Measurements from ENCODE around the gene IFT81. TPM values are rescaled to one million over a fixed set of nuclear protein-coding genes. Genes with fewer than 3 reads are reported as not detected.

Gene IFT81
- total RNA-seq, 4 donors from 2014 or later = 3.6 to 12.6 (median 7.2) TPM

DNA sequence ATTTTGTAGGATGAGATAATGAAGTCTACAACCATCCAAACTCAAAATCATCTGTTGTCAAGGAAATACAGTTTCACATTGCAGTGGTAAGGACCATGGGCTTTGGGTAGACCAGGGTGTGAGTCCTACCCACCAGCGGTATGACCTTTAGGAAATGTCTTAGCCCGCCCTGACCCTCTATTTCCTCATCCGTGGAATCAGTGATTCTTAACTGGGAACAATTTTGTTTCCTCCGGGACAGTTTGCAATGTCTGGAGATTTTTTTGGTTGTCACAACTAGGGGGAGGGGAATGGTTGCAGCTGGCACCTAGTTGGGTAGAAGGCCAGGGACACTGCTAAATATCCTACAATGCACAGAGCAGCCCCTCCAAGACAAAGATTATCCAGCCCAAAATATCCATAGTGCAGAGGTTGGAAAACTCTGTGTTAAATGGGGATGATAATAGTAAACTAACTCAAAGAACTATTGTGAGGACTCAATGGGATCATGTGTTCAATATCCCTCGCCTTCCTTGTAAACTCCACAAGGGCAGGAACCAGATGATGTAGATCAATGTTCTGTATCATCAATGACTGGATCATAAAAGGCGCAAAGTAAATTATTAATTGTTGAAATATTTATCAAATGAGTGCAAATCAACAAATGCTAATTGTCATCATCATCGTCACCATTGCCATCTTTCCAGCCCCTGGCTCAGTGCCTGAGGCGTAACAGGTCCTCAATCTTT, 15.7 kb upstream of the IFT81 start:
- H3K4me1 ChIP-seq = peaks cover 8 to 42% (median 29%) of the 10 kb centered on the region in 3 donors
- no peaks in the 10 kb centered on the region for H3K9me3 ChIP-seq
- H3K27me3 ChIP-seq = no peaks in the 10 kb centered on the region
- no peaks in the 10 kb centered on the region for H3K36me3 ChIP-seq
- DNase-seq = no peak
- intact Hi-C loops (cut with DNase I) = no loop called here
- H3K27ac ChIP-seq = peak overlapping the region; percentile 41 to 93 (median 90)
- TF ChIP-seq POLR2A (IDR thresholded peaks at IDR 0.05) = no peak
- WGBS, 2 donors = 65 to 69% methylated on average over 8 of the region's 8 CpGs
- no peak overlapping the region for H3K4me3 ChIP-seq

DNA sequence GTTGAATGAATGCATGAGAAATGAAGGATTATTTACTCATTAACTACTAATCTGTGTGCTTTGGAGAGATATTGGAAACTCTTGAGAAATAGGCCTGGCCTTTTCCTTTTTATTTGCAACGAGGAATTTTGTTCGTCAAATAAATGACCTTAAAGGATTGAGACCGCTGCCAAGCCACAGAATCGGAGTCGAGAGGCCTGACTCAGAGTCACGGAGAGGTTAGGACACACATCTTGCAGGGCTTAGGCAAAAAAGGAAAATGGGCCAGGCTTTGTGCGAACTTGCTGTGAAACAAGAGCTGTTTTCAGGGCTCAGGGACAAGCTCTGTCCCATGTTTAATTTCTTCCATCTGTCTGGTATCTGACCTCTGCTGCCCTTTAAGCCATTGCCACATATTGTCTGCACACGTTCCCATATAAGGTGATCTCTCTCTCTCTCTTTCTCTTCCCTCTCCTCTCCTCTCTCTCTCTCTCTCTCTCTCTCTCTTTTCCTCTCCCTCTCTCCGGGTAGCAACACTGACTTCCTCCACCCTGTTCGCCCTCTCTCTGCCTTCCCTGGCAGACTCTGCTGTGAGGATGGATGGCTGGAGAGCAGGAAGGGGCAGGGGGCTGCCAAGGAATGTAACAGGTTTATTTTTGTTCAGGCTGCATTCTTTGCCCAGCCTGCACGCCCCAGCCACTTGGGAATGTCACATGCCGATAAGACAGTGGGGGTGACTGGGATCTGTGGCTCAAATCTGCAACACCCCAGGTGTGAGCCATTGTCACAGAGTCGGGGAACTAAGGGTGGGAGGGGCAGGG, 14.9 kb upstream of the IFT81 start:
- Histone ChIP-seq H3K4me3 (peak overlapping the region in 1 of 4 donors; percentile 30), H3K36me3 (no peaks in the 10 kb centered on the region), H3K27me3 (no peaks in the 10 kb centered on the region), H3K27ac (peak overlapping the region; percentile 73 to 93 (median 90)), H3K4me1 (peaks cover 8 to 42% (median 29%) of the 10 kb centered on the region in 3 donors), H3K9me3 (no peaks in the 10 kb centered on the region)
- DNase-seq = no peak
- intact Hi-C loops (cut with DNase I) = no loop called here
- 21 to 24% methylated on average over 12 to 13 of the region's 13 CpGs for WGBS, 2 donors
- TF ChIP-seq, protein P1, sequence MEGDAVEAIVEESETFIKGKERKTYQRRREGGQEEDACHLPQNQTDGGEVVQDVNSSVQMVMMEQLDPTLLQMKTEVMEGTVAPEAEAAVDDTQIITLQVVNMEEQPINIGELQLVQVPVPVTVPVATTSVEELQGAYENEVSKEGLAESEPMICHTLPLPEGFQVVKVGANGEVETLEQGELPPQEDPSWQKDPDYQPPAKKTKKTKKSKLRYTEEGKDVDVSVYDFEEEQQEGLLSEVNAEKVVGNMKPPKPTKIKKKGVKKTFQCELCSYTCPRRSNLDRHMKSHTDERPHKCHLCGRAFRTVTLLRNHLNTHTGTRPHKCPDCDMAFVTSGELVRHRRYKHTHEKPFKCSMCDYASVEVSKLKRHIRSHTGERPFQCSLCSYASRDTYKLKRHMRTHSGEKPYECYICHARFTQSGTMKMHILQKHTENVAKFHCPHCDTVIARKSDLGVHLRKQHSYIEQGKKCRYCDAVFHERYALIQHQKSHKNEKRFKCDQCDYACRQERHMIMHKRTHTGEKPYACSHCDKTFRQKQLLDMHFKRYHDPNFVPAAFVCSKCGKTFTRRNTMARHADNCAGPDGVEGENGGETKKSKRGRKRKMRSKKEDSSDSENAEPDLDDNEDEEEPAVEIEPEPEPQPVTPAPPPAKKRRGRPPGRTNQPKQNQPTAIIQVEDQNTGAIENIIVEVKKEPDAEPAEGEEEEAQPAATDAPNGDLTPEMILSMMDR (IDR thresholded peaks at IDR 0.05) = peak in 2 of 6 experiments; percentile 20 to 54
- peak in 1 of 4 donors; percentile 19 for TF ChIP-seq POLR2A (IDR thresholded peaks at IDR 0.05)

DNA sequence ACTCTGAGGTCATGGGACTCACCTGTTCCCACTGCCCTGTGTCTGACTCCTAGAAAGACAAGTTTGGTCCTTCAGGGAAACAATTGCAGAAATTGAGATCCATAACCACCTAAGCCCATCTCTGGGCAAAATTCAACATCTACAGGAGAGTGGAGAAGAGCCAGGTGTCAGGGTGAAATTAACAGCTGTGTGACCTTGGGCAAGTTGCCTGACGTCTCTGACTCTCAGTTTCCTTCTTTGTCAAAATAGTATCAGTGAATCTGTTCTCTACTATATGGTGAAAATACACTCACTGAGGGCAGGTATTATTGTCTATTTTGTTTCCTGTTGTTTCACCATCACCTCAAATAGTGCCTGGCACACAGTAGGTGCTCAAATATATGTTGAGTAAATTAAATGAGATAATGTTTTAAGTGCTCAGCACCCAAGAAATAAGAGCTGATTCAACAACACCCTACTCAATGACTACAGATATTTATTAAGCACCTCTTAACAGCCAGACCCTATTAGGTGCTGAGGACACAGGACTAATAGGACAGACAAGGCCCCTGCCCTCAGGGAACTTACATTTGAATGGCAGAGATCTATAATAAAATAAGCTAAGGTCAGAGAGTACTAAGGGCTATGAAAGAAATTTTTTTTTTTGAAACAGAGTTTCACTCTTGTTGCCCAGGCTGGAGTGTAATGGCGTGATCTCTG, 14.2 kb upstream of the IFT81 start:
- peak overlapping the region; percentile 73 to 93 (median 90) for H3K27ac ChIP-seq
- H3K36me3 ChIP-seq = no peaks in the 10 kb centered on the region
- no peaks in the 10 kb centered on the region for H3K9me3 ChIP-seq
- no peaks in the 10 kb centered on the region for H3K27me3 ChIP-seq
- intact Hi-C loops (cut with DNase I) = loop anchor here (10.0 kb wide), 1 partner anchor 115 kb away; no protein-coding TSS in a partner anchor
- peak overlapping the region in 1 of 4 donors; percentile 30 for H3K4me3 ChIP-seq
- TF ChIP-seq POLR2A (IDR thresholded peaks at IDR 0.05) = no peak
- TF ChIP-seq, protein P1 (IDR thresholded peaks at IDR 0.05) = no peak
- no peak for DNase-seq
- WGBS, 2 donors = 40 to 86% methylated on average over 2 of the region's 2 CpGs
- peaks cover 8 to 36% (median 26%) of the 10 kb centered on the region in 3 donors for H3K4me1 ChIP-seq

DNA sequence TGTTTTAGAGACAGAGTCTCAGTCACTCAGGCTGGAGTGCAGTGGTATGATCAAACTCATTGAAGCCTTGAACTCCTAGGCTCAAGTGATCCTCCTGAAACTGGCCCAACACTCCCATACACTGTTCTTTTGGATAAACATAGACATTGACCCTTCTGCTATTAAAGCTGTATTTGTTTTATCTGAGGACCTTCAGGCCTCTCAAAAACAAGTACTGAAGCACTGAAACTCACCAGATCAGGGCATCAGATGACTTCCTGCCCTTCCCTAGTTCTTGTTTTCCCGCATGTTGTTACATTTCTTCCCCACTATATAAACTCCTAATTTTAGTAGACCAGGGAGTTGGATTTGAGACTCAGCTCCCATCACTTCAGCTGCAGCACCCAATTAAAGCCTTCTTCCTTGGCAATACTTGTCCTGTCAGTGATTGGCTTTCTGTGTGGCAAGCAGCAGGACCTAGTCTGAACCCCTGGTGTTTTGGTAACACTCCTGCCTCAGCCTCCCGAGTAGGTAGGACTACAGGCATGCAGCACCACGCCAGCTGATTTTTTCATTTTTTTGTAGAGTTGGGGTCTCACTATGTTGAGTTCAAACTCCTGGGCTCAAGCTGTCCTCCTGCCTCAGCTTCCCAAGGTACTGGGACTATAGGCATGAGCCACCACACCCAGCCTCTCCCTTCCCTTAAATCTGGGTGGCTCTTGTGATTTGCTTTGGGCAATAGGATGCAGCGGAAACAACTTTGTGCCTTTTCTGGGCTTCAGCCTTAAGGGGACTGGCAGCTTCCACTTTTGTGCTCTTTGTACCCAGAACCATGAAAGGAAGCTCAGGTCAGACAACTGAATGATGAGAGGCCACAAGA, 12.5 kb upstream of the IFT81 start:
- TF ChIP-seq, protein P1 (IDR thresholded peaks at IDR 0.05) = no peak
- TF ChIP-seq POLR2A (IDR thresholded peaks at IDR 0.05) = no peak
- Histone ChIP-seq H3K4me3 (no peak overlapping the region), H3K36me3 (no peaks in the 10 kb centered on the region), H3K4me1 (peaks cover 8 to 32% (median 22%) of the 10 kb centered on the region in 3 donors), H3K9me3 (no peaks in the 10 kb centered on the region), H3K27me3 (no peaks in the 10 kb centered on the region), H3K27ac (peak overlapping the region in 3 of 4 donors; percentile 60 to 90 (median 89))
- WGBS, 2 donors = 83 to 87% methylated on average over 3 to 4 of the region's 4 CpGs
- no peak for DNase-seq
- intact Hi-C loops (cut with DNase I) = loop anchor here (10.0 kb wide), 1 partner anchor 113 kb away; no protein-coding TSS in a partner anchor

DNA sequence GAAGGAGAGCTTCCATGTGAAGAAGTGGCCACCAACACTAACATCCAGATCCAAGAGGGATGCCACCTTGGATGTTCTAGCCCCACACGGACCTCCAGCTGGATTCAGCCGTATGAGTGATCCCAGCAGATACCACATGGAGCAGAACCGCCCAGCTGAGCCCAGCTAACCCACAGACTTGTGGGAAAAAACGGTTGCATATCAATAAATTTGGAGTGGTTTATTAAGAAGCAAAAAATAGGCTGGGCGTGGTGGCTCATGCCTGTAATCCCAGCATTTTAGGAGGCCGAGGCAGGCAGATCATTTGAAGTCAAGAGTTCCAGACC, 11.9 kb upstream of the IFT81 start:
- no peaks in the 10 kb centered on the region for H3K27me3 ChIP-seq
- intact Hi-C loops (cut with DNase I) = loop anchor here (10.0 kb wide), 1 partner anchor 113 kb away; no protein-coding TSS in a partner anchor
- 95 to 97% methylated on average over 4 to 6 of the region's 6 CpGs for WGBS, 2 donors

More for the DNA sequence above, 11.9 kb upstream of the IFT81 start:
- no peak for TF ChIP-seq POLR2A (IDR thresholded peaks at IDR 0.05)
- TF ChIP-seq, protein P1 (IDR thresholded peaks at IDR 0.05) = no peak
- H3K4me1 ChIP-seq = peaks cover 8 to 32% (median 22%) of the 10 kb centered on the region in 3 donors
- H3K27ac ChIP-seq = peak overlapping the region in 3 of 4 donors; percentile 60 to 90 (median 89)
- no peaks in the 10 kb centered on the region for H3K36me3 ChIP-seq
- DNase-seq = no peak
- no peaks in the 10 kb centered on the region for H3K9me3 ChIP-seq
- no peak overlapping the region for H3K4me3 ChIP-seq
